T-helper 2 cell (primary cell): Measurements from ENCODE around the gene MIOX.

Source experiments
- DNase-seq, 5 experiments: peaks; one replicate each; pipeline versions ENCODE4 v3.0.0 to v3.0.0-alpha.2; 2012 to 2022

The MIOX gene

GRCh38 chr22:50529897-50530579, 43.4 kb downstream of the MIOX start, which contains the start of gene TYMP:
TSS of gene TYMP (minus strand) at chr22:50530012. CDS start at chr22:50529709, 303 bp downstream.
- peak; percentile 47 to 83 (median 58) for DNase-seq

DNA sequence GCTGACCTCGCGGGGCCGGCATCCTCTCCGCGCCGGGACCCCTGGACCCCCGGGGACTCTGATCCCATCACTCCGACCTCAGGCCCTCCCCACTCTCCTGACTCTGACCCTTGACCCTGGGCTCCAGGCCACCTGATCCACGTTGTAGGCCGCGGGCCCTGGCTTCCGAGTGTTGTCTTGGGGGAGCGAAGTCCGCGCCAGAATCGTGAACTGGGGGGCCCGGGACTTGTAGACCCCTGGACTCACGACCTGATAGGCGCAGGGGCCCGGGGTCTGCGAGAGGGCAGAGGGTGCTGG, 43.9 kb downstream of the MIOX start:
- no peak for DNase-seq

- DNase-seq, result peak; percentile 44 to 93 (median 69)
Measured at GRCh38 chr22:50530877-50531545, 44.4 kb downstream of the MIOX start.

DNA sequence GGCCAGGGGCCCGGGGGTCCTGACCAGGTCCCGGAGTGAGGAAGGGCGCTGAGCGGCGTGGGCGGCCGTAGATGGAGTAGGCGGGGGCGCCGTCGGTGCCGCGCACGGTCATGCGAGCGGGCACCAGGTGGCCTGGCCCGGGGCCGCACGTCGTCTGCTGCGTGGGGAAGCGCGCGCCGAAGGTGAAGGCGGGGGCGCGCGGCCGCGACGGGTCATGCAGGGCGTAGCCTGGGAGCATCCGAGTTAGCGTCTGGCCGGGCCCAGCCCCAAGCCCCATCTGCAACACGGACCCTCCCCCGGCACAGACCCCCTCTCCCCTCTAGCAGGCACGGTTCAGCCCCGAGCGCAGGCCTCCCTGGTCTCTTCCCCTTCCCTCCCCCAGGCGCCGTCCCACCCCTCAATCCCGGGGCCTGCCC, 44.9 kb downstream of the MIOX start:
- DNase-seq, result peak in 4 of 5 experiments; percentile 46 to 87 (median 56)

- DNase-seq, result peak in 1 of 5 experiments; percentile 13
Measured at GRCh38 chr22:50531962-50532674, 45.5 kb downstream of the MIOX start.

DNA sequence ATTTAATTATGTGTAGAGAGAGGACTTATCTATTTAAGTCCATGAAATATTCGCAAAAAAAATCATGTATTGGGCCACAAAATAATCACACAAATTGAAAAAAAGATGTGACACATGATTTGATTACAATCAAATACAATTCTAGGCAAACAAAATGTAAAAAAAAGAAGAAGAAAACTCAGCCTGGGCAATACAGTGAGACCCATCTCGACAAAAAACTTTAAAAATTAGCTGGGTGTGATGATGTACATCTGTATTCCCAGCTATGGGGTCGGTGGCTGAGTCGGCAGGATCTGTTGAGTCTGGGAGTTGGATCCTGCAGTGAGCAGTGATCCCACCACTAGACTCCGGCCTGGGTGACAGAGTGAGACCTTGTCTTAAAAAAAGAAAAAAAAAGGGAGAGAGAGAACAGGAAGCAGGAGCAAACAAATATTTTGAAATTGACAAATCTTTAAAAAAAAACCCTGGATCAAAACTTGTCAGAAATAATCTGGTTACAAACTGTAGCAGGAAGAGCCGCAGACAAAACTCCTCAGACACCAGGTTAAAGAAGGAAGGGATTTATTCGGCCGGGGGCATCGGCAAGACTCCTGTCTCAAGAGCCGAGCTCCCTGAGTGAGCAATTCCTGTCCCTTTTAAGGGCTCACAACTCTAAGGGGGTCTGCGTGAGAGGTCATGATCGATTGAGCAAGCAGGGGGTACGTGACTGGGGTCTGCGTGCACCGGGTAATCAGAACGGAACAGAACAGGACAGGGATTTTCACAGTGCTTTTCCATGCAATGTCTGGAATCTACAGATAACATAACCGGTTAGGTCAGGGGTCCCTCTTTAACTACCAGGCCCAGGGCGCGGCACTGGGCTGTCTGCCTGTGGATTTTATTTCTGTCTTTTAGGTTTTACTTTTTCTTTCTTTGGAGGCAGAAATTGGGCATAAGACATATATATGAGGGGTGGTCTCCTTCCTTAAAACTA, 46.5 kb downstream of the MIOX start:
- no peak for DNase-seq

DNA sequence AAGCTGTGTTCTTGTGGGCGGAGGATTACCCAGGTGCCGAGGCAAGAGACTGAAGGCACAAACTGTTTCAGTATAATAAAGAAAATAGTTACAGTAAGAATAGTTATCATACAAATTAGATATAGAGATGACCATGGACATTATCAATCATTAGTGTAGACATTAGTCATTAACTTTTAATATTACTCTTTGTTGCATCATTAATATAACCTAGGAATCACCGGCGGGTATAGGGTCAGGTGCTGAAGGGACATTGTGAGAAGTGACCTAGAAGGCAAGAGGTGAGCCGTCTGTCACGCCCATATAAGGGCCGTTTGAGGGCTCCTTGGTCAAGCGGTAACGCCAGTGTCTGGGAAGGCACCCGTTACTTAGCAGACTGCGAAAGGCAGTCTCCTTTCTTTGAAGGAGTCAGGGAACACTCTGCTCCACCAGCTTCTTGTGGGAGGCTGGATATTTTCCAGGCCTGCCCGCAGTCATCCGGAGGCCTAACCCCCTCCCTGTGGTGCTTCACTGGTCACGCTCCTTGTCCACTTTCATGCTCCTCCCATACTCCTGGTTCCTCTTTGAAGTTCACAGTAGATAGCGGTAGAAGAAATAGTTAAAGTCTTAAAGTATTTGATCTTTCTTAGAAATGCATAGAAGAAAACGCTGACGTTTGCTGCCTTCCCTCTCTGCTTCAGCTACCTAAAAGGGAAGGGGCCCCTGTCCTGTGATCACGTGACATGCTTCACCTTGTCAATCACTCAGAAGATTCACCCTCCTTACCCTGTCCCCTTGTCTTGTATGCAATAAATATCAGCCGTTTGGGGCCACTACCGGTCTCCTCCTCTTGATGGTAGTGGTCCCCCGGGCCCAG, 47.4 kb downstream of the MIOX start:
- DNase-seq, result peak in 1 of 5 experiments; percentile 18

DNA sequence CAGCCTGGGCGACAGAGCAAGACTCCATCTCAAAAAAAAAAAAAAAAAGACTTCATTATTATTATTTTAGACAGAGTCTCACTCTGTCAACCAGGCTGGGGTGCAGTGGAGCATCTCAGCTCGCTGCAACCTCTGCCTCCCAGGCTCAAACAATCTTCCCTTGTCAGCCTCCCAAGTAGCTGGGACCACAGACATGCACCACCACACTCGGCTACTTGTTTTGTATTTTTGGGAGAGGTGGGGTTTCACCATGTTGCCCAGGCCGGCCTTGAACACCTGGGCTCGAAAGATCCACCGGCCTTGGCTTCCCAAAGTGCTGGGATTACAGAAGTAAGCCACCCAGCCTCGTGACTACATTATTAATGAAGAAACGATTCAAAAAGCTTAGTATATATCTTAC, 48.5 kb downstream of the MIOX start:
- no peak for DNase-seq

- DNase-seq, result no peak
Measured at GRCh38 chr22:50536226-50536625, 49.6 kb downstream of the MIOX start.

DNA sequence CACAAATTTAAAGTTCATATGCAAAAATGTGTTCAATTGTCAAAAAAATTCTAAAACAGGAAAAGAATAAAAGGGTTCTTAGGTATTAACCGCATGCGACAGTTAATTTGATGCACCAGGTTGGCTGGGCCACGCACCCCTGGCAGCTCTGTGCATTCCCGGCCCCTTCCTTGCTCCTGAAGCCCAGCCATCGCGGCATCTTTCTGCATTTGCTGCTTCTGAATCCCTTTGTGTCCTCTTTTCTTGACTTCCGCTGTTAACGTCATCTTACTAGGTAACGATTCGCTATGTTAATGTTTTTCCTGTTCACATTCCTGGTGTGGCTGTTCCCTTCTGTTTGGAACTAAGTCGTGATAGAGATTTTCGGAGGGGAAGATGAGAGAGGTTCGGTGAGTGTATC, 51.1 kb downstream of the MIOX start:
- DNase-seq, result no peak
